Breast epithelium (tissue), 4 donors: ENCODE results near the gene SPP2. TPM values are rescaled to one million over a fixed set of nuclear protein-coding genes. Genes with fewer than 3 reads are reported as not detected.
A peak's percentile ranks its signal among the peaks of the same experiment; 100 is the strongest.

Source experiments
- DNase-seq, 2 donors: peaks; one replicate each; pipeline ENCODE4 v3.0.0-alpha.2; 2019; ENCODE audit warnings: low spot score in 2 of 2
- H3K27ac ChIP-seq, 2 donors: fragments of 200-600 bp; sonication (generic) in 1 of 2; one replicate each; pipeline ENCODE4 v1.5.1; 2016 to 2019; ENCODE audit warnings: mild to moderate bottlenecking in 1 of 2
- H3K27me3 ChIP-seq, 2 donors: fragments of 200-600 bp; sonication (generic) in 1 of 2; one replicate each; pipeline versions ENCODE4 v1.5.1 to v1.6.0; 2017 to 2019; ENCODE audit warnings: control low read depth in 1 of 2, mild to moderate bottlenecking in 1 of 2
- H3K36me3 ChIP-seq: fragments of 200-600 bp; one replicate; pipeline ENCODE4 v1.5.1; 2019
- H3K4me1 ChIP-seq, 2 donors: fragments of 200-600 bp; sonication (generic); one replicate each; pipeline ENCODE4 v1.5.1; 2016 to 2019; ENCODE audit warnings: control low read depth in 1 of 2
- H3K4me3 ChIP-seq, 3 donors: fragments of 200-600 bp; sonication (generic); 1 replicate in 2 of 3; 2 replicates in 1 of 3; pipeline ENCODE4 v1.5.1; 2016 to 2019; ENCODE audit warnings: mild to moderate bottlenecking in 3 of 3, moderate library complexity in 2 of 3
- H3K9me3 ChIP-seq, 2 donors: fragments of 200-600 bp; sonication (generic) in 1 of 2; one replicate each; pipeline ENCODE4 v1.5.1; 2016 to 2019; ENCODE audit warnings: control low read depth in 1 of 2
- POLR2A ChIP-seq: fragments of 450-650 bp; IDR thresholded peaks from one replicate; pipeline ENCODE4 v1.6.1; 2016; ENCODE audit warnings: antibody characterized with exemption, mild to moderate bottlenecking, moderate library complexity
- POLR2AphosphoS5 ChIP-seq, 3 donors: sonication (generic); formaldehyde crosslinking; IDR thresholded peaks; one replicate each; pipeline ENCODE4 v1.6.1; 2017; ENCODE audit warnings: antibody characterized with exemption in 3 of 3
- intact Hi-C: fragments of 100-400 bp; cut with DNase I; formaldehyde crosslinking; loops from one replicate; pipeline ENCODE4 v1.15.1; 2023; ENCODE audit warnings: low total_unique reads
- total RNA-seq, 3 donors: library from RNA; depleted of rRNA; stranded (reverse); fragments of >200 nt; gene quantifications; one replicate each; pipeline ENCODE4 v1.1.0, GENCODE V29; 2016
- TF ChIP-seq, protein P1 (sequence below), 3 donors: fragments of 450-650 bp; IDR thresholded peaks; one replicate each; pipeline ENCODE4 v1.5.1; 2016 to 2017; ENCODE audit warnings: antibody characterized with exemption in 3 of 3, mild to moderate bottlenecking in 3 of 3, moderate library complexity in 3 of 3

SPP2 gene
- total RNA-seq, 3 donors from 2014 or later, result not detected

- Histone ChIP-seq H3K27me3 (no peaks in the 10 kb centered on the region), H3K9me3 (no peaks in the 10 kb centered on the region), H3K27ac (no peak overlapping the region), H3K4me1 (no peaks in the 10 kb centered on the region), H3K36me3 (no peaks in the 10 kb centered on the region), H3K4me3 (no peak overlapping the region)
- TF ChIP-seq, protein P1, sequence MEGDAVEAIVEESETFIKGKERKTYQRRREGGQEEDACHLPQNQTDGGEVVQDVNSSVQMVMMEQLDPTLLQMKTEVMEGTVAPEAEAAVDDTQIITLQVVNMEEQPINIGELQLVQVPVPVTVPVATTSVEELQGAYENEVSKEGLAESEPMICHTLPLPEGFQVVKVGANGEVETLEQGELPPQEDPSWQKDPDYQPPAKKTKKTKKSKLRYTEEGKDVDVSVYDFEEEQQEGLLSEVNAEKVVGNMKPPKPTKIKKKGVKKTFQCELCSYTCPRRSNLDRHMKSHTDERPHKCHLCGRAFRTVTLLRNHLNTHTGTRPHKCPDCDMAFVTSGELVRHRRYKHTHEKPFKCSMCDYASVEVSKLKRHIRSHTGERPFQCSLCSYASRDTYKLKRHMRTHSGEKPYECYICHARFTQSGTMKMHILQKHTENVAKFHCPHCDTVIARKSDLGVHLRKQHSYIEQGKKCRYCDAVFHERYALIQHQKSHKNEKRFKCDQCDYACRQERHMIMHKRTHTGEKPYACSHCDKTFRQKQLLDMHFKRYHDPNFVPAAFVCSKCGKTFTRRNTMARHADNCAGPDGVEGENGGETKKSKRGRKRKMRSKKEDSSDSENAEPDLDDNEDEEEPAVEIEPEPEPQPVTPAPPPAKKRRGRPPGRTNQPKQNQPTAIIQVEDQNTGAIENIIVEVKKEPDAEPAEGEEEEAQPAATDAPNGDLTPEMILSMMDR (IDR thresholded peaks at IDR 0.05), result no peak
- TF ChIP-seq POLR2A, result no peak
- TF ChIP-seq POLR2AphosphoS5 (IDR thresholded peaks at IDR 0.05), result no peak
- no peak for DNase-seq
- intact Hi-C loops, result no loop called here
Observed at GRCh38 chr2:234098681-234099080, 48.2 kb downstream of the SPP2 start.

DNA sequence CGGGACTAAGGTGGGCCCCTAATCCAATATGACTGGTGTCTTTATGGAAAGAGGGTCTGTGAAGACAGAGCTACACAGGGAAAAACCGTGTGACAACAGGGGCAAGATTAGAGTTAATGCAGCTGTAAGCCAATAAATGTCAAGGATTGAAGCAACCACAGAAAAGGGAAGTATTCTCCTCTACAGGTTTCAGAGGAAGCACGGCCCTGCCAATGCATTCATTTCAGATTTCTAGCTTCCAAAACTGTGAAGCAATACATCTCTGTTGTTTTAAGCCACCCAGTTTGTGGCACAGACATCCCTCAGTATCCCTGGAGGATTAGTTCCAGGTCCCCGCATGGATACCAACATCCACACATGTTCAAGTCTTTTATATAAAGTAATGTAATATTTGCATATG, 48.8 kb downstream of the SPP2 start:
- H3K4me1 ChIP-seq, result no peaks in the 10 kb centered on the region
- H3K4me3 ChIP-seq, result no peak overlapping the region
- peak overlapping the region in 1 of 2 donors; percentile 50 for H3K27ac ChIP-seq
- no peak for DNase-seq
- intact Hi-C loops, result no loop called here
- TF ChIP-seq, protein P1 (IDR thresholded peaks at IDR 0.05), result no peak
- TF ChIP-seq POLR2A, result no peak
- no peak for TF ChIP-seq POLR2AphosphoS5 (IDR thresholded peaks at IDR 0.05)
- no peaks in the 10 kb centered on the region for H3K36me3 ChIP-seq
- no peaks in the 10 kb centered on the region for H3K27me3 ChIP-seq
- H3K9me3 ChIP-seq, result no peaks in the 10 kb centered on the region

DNA sequence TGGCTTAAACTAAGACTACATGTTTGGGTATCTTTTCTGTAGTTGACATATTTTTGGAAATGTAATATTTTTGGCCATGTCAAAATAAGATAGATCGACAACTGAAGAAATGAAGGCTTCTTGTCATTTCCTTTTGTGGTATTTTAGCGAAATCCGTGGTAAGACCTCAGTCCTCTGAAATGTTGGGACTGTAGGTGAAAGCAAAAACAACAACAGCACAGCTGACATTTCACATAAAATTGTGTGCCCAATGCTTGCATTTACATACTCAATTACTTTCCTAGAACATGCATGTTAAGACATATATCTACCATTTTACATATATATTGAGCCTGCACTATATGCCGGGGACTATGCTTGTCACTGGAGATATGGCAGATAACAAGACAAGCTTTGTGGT, 50.2 kb downstream of the SPP2 start:
- no peaks in the 10 kb centered on the region for H3K27me3 ChIP-seq
- H3K4me3 ChIP-seq, result no peak overlapping the region
- H3K27ac ChIP-seq, result no peak overlapping the region
- no peaks in the 10 kb centered on the region for H3K36me3 ChIP-seq
- no peak for DNase-seq
- no peaks in the 10 kb centered on the region for H3K9me3 ChIP-seq
- intact Hi-C loops, result no loop called here
- no peaks in the 10 kb centered on the region for H3K4me1 ChIP-seq
- TF ChIP-seq, protein P1 (IDR thresholded peaks at IDR 0.05), result no peak
- no peak for TF ChIP-seq POLR2AphosphoS5 (IDR thresholded peaks at IDR 0.05)
- TF ChIP-seq POLR2A, result no peak

- Histone ChIP-seq H3K4me1 (no peaks in the 10 kb centered on the region), H3K27me3 (no peaks in the 10 kb centered on the region), H3K4me3 (no peak overlapping the region), H3K9me3 (no peaks in the 10 kb centered on the region), H3K27ac (peak overlapping the region in 1 of 2 donors; percentile 68), H3K36me3 (no peaks in the 10 kb centered on the region)
- TF ChIP-seq, protein P1 (IDR thresholded peaks at IDR 0.05), result no peak
- TF ChIP-seq POLR2AphosphoS5 (IDR thresholded peaks at IDR 0.05), result peak in 1 of 3 donors; percentile 43
- intact Hi-C loops, result no loop called here
- peak in 1 of 2 donors; percentile 46 for DNase-seq
Observed at GRCh38 chr2:234102112-234102511, 51.6 kb downstream of the SPP2 start.

DNA sequence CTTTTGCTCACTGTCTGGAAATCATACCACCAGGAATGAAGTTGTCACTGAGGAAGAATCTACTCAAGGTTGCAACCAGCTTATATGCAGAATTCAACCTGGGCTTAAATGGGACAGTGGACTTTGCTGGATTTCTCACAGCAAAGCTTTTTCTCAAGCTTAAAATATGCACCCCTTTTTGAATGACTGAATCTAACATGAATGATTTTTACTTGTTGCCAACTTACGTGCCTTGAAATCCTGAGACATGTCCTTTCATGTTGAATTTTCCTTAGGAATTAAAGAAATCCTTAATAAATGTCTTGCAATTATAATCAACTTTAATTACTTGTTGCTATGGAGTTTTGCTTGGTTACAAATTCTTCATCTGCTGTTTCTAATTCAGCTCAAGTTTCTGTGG, 57.4 kb downstream of the SPP2 start:
- H3K9me3 ChIP-seq, result no peaks in the 10 kb centered on the region
- TF ChIP-seq POLR2A (no peak), POLR2AphosphoS5 (IDR thresholded peaks at IDR 0.05) (no peak)
- TF ChIP-seq, protein P1 (IDR thresholded peaks at IDR 0.05), result no peak
- DNase-seq, result no peak
- H3K36me3 ChIP-seq, result no peaks in the 10 kb centered on the region
- no peaks in the 10 kb centered on the region for H3K4me1 ChIP-seq
- H3K4me3 ChIP-seq, result no peak overlapping the region
- intact Hi-C loops, result no loop called here
- no peak overlapping the region for H3K27ac ChIP-seq
- no peaks in the 10 kb centered on the region for H3K27me3 ChIP-seq
